NB4 (cell line): Measurements from ENCODE around the gene SASS6.

Experiments used
- DNase-seq: peaks from one replicate; pipeline ENCODE4 v3.0.0; 2010; ENCODE audit warnings: low read depth
- H3K4me3 ChIP-seq: one replicate; pipeline ENCODE4 v1.5.1; 2011; ENCODE audit warnings: mild to moderate bottlenecking, low read depth, low read length, moderate library complexity
- CTCF ChIP-seq: IDR thresholded peaks from one replicate; pipeline ENCODE4 v1.5.1; 2012; ENCODE audit warnings: low read depth, low read length
- MAX ChIP-seq: IDR thresholded peaks from 2 replicates; pipeline ENCODE4 v1.6.1; 2011; ENCODE audit warnings: low read depth, low read length
- MYC ChIP-seq: IDR thresholded peaks from 2 replicates; pipeline ENCODE4 v1.6.1; 2011; ENCODE audit warnings: low read depth, low read length
- POLR2A ChIP-seq: IDR thresholded peaks from 2 replicates; pipeline ENCODE4 v1.6.1; 2011; ENCODE audit warnings: mild to moderate bottlenecking; ENCODE audit not compliant: insufficient read length; ENCODE audit errors: extremely low read depth

SASS6 gene

GRCh38 chr1:100074604-100075395, 57.9 kb downstream of the SASS6 start:
- no peak for DNase-seq
- TF ChIP-seq CTCF (no peak), POLR2A (no peak), MYC (no peak), MAX (no peak)
- no peak overlapping the region for H3K4me3 ChIP-seq

GRCh38 chr1:100073531-100073930, 59.2 kb downstream of the SASS6 start:
- DNase-seq, result no peak
- H3K4me3 ChIP-seq, result no peak overlapping the region
- no peak for TF ChIP-seq CTCF

GRCh38 chr1:100070201-100070939, 62.4 kb downstream of the SASS6 start:
- H3K4me3 ChIP-seq, result no peak overlapping the region
- DNase-seq, result no peak
- TF ChIP-seq POLR2A (no peak), MAX (no peak)

GRCh38 chr1:100065969-100066227, 66.8 kb downstream of the SASS6 start:
- H3K4me3 ChIP-seq, result no peak overlapping the region
- no peak for TF ChIP-seq POLR2A
- TF ChIP-seq MYC, result no peak
- no peak for TF ChIP-seq CTCF
- TF ChIP-seq MAX, result no peak
- DNase-seq, result no peak

GRCh38 chr1:100065183-100065968, 67.4 kb downstream of the SASS6 start:
- TF ChIP-seq POLR2A (no peak), MYC (no peak)
- no peak overlapping the region for H3K4me3 ChIP-seq
- no peak for DNase-seq

- H3K4me3 ChIP-seq, result no peak overlapping the region
- no peak for TF ChIP-seq MAX
- TF ChIP-seq CTCF, result no peak
- TF ChIP-seq POLR2A, result no peak
- TF ChIP-seq MYC, result no peak
- no peak for DNase-seq
Observed at GRCh38 chr1:100061681-100062080, 71.0 kb downstream of the SASS6 start.
